NCI-H1436 (cell line): ENCODE data around the gene XCL1.
"Not testable (repeated sequence)": the region's sequence is repeated elsewhere in the genome, so short reads cannot be mapped to it uniquely, and the experiment has no call there.

Experiments used
- DNase-seq: peaks from one replicate; lab custom pipeline; 2025; lab: John Stamatoyannopoulos, UW

Gene XCL1, protein sequence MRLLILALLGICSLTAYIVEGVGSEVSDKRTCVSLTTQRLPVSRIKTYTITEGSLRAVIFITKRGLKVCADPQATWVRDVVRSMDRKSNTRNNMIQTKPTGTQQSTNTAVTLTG

DNA sequence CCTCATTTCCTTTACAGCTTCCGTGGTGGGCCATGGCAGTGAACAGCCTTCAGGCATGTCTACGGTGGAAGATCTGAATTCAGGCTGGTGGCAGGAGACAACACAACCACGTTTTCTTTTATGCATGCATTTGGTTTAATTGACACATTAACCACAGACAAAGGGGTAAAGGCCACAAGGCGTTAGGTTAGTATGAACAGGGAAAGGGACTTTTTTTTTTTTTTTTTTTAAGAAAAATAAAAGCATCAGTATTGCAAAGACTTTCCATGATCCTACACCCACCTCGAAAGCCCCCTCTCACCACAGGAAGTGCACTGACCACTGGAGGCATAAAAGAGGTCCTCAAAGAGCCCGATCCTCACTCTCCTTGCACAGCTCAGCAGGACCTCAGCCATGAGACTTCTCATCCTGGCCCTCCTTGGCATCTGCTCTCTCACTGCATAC lies at the start of gene XCL1:
TSS of gene XCL1 (plus strand) at position 361 of the 444 bp plus-strand sequence. CDS start at position 394, 33 bp downstream.
- not testable (repeated sequence) for DNase-seq

DNA sequence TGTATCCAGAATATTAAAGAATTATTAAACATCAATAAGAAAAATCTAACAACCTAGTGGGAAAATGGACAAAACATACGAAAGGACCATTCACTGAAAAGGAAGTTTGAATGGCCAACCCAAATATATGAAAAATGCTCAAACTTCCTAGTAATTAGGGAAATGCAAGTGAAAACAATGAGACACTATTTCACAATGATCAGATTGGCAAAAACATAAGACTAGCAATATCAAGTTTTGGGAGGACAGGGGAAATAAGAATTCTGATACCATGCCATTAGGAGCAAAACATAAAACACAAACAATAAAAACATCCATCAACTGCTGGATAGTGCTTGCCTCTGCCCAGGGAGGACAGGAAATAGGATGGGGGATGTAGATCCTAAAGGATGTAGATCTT lies 46.9 kb upstream of the XCL1 start:
- DNase-seq, result no peak

DNA sequence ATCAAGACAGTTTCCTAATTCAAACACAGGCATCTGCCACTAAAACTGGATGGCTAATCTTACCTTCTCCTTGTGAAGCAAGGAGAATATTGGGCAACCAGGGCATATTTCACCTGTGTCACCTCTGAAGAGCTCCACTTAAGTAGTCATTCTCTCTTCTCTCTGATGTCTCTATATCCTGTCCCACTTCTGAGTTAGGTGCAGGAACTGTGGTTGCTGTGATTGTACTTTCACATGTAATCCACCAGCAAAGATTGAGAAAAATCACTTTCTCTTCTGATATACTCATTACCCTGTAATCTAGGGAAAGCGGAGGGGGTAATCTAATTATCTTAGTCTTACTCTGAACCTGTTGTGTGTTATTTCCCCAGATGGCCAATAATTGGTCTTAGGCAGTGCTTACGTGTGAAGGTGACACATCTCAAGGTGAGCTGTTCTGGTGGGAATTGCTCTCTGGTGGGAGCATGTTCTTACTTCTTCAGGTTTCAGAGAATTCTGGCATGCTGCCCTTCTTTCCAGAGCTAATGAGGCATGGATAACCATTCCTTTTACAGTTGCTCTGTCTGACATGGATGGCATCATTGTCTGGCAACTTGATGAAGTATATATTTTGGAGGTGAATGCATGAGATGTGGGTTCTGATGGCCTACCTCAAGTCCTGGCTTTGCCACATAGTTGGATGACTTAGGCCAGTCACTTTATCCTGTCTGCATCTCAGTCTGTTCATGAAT lies 44.6 kb upstream of the XCL1 start:
- no peak for DNase-seq

DNA sequence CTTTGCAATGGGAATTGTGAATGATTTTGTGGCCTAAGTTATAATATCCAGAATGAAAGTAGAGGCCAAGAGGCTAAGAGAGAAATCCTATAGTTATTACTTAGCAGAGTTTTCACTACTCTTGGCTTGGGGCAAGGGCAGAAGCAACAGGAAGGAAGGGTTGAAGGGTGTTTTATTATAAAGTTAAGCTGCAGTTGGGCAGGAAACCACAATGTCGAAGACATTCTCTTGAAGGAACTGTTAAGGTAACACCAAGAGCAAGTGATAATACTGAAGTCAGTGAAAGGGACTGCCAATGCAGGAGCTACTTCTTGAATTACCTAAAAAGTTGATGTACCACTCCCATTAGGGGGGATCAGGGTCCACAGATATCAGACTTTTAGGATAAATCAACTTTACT lies 40.9 kb upstream of the XCL1 start:
- no peak for DNase-seq

DNA sequence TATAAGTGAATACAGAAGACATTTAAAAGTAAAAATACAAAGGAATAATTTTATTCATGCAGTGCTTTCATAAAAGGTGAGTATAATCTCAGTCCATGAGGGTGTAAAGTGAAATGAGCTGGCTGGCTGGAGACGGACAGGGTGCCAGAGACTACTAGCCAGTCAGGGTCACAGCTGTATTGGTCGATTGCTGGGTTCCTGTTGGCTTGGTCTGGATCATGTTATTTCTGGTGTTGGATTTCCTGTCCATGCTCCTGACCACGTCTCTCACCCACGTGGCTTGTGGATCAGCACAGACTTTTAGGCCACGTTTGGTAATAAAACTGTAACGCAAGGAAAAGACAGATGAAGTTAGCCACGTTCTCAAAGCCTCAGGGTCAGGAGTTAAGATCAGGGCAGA lies 35.6 kb upstream of the XCL1 start:
- not testable (repeated sequence) for DNase-seq

DNA sequence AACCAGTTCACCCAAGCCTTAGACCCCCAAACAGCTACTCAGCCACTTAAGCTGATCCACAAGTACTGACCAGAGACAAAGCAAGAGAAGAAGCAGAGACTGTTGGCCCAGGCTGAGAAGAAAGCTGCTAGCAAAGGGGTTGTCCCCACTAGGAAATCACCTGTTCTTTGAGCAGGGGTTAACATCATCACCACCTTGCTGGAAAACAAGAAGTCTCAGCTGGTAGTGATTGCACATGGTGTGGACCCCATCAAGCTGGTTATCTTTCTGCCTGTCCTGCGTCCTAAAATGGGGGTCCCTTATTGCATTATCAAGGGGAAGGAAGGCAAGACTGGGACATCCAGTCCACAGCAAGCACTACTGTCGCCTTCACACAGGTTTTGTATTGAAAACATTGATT lies 33.4 kb upstream of the XCL1 start:
- DNase-seq, result not testable (repeated sequence)

DNA sequence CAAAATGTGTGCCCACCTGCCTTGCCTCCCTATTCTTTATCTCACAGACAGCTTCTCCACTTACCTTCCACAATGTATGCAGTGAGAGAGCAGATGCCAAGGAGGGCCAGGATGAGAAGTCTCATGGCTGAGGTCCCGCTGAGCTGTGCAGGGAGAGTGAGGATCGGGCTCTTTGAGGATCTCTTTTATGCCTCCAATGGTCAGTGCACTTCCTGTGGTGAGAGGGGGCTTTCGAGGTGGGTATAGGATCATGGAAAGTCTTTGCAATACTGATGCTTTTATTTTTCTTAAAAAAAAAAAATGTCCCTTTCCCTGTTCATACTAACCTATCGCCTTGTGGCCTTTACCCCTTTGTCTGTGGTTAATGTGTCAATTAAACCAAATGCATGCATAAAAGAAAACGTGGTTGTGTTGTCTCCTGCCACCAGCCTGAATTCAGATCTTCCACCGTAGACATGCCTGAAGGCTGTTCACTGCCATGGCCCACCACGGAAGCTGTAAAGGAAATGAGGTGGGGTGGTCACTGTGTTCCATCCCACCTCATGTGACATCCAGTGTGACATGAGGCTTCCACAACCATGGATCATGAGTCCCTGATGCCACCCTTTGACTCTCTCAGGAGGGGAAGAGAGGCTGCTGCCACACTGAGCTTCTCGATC lies 32.4 kb upstream of the XCL1 start, which contains the start of gene XCL2:
TSS of gene XCL2 (minus strand) at position 158 of the 659 bp plus-strand sequence. CDS start at position 125, 33 bp downstream.
- not testable (repeated sequence) for DNase-seq

DNA sequence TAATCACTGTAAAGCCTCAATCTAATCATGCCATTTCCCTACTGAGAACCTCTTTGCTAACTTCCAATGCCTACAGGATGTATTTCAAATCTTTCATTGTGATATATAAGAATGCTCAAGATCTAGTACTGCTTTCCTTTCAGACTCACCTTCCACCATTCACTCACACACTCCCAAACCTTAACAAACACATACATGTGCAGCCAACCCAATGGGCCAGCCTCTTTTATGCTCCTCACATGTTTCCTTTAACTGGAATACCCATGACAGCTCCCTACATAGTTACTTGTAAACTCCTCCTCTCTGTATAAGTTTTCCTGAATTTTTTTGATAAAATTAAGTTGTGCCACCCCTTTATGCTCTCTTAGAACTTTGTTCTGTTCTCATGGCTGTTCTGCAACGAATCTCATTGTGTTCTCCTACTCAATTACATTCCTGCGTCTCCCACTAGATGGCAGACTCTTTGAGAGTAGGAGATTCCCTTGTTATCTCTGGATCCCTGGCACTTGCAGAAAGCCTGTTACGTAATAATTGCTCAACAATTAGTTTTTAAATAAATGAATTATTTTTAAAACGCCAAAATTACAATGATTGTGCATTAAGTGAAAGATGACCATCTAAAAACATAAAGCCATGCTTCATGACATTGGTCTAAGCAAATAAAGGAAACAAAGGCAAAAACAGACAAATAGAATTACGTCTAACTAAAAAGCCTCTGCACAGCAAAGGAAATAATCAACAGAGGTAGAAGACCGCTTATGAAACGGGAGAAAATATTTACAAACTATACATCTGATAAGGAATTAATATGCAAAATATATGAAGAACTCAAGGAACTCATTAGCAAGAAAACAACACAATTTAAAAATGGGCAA lies 30.5 kb upstream of the XCL1 start:
- not testable (repeated sequence) for DNase-seq

DNA sequence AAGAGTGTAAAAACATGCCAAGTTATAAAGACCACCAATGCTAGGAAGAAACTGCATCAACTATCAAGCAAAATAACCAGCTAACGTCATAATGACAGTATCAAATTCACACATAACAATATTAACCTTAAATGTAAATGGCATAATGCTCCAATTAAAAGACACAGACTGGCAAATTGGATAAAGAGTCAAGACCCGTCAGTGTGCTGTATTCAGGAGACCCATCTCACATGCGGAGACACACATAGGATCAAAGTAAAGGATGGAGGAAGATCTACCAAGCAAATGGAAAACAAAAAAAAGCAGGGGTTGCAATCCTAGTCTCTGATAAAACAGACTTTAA lies 29.9 kb upstream of the XCL1 start:
- DNase-seq, result not testable (repeated sequence)

DNA sequence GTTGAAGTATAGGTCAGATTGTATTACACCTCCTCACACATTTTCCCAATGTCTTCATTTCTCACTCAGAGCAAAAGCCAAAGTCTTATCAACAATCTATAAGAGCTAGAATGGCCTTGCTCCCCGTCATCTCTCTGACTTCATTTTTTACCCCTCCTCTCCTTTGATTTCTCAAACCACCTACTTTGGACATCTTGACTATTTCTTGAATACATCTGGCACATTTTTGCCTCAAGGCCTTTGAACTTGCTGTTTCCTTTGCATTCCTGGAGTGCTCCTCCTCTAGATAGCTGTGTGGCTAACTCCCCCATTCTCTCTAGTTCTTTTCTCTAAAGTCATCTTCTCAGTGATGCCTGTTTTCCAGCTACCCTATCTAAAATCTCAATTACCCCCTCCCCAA lies 25.4 kb upstream of the XCL1 start:
- DNase-seq, result no peak

DNA sequence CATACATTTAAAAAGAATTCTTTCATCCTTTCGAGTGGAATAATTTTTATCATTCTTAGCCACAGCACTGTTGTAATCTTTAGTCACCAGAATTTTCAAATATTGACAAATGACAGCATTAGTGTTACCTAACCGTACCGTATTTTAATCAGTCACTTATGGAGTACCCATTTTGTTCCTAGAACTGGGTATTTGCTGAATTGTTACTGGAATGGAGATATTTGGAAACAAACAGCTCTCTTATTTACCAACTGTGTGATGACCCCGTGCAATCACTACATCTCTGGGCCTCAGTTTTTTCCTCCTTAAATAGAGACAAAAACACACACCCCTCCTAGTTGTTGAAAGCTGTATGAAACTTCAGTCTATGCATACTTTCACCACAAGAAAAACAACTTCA lies 24.7 kb upstream of the XCL1 start:
- no peak for DNase-seq

DNA sequence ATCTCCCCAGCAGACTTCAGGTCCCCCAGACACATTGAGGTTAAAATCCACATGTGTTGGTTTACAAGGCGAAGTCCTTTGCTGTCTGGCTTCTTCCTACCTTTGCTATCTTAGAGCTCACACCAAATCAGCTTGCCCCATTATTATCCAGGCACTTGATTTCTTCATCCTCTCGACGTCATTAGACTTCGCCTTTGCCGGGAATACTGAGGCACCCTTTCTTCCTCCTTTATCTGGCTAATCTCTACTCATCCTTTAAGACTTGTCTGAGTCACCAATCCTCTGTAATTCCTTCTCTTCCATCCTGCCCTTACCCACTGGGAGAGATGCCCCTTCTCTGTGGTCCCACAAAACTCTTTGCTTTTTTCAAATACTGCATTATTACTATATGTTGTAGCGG lies 23.4 kb upstream of the XCL1 start:
- no peak for DNase-seq

DNA sequence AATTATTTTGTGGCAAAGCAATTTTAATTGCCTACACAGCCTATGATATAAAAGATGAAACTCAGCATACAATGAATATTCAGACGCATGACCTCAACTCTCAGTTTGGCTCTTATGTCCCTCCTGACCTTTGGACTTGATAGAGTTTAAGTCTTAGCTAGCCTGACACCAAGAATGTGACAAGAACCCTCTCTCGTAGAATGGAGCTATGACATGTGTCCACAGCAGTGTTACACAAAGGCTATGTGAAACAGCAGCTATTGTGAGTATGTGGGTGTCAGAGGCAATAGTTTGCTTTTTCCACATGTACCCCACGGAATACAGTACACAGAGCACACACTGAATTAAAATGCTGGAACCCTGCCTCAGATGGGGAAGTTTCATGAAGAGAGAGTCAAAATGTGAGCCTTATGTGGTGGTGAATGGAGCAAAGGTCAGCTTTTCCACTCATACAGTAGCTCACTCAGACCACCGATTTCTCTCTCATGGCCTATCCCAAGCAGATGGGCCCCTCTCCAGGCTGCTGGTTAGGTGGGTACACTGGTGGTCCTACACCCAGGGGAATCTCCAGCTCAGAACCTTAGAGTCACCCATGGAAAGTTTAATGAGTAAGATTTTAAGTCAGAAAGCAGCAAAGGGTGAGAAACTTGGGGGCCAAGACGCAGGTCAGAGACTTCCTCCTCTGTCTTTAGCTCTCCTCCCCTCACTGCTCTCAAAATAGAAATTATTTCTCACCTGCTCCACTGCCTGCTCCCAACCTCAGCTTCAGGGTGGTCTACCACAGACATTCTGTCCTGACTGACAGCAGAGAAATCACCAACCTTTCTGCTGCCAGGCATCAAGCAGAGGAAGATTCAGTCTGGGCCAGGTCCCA lies 22.5 kb upstream of the XCL1 start:
- no peak for DNase-seq

DNA sequence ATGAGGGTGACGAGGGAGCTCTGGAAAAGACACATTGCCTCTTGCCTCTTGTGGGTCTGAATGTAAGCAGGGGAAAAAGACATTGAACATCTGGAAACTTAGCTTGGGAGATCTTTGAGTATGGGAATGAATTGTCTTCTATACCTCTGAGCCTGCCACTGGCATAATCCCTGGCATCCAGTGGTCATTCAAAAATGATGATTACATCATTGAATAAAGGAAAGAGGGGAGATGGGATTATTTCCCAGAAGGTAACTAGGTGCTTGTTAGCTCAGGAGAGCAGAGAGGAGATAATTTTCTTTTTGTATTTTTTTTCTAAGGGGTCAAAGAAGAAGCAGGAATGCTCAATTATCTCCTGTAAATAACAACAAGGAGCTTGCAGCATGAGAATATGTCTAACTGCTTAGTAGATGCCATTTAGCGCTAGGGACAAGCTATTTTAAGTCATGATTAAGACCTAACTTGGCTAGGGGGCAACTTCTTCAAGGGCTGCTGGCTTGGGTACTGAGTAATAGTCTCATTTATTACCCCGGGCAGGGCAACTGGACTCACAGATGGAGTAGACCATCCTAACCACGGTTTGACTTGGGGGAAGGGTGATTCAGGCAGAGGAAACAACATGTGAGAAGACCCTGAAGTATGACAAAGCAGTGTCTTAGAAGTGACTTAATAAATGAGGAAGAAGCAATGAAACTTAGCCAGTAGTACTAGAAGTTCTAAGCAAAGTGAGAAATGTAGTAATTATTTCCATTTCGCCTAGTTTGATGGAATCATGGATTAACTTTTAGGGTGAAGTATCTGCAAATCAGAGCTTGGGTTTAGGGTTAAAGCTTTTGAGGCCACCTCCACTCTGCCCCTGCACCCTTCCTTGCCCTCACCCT lies 21.6 kb upstream of the XCL1 start:
- DNase-seq, result no peak

DNA sequence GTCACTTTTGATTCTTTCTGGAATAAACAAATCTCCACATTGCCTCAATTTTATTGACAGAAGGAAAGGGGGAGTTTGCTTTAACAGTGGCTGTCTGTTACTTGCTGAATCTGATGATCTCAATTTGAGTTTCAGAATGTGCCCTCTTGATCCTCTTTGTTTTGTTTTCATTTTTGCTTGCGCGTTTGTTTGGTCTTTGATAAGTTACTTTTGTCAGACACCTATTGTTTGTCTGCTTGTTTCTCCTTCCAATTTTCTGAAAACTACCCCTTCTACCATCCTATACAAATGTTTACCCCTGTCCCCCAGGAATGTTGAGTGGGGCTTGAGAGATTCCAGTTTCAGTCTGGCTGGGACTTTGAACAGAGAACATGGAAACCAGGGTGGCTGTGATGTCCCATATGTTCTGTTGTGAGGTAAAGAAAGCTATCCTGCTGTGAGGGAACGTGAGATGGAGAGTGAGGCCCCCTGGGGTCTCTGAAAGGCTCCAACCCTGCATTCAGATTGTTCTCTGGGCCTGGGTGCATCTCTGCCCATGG lies 20.8 kb upstream of the XCL1 start:
- DNase-seq, result no peak

DNA sequence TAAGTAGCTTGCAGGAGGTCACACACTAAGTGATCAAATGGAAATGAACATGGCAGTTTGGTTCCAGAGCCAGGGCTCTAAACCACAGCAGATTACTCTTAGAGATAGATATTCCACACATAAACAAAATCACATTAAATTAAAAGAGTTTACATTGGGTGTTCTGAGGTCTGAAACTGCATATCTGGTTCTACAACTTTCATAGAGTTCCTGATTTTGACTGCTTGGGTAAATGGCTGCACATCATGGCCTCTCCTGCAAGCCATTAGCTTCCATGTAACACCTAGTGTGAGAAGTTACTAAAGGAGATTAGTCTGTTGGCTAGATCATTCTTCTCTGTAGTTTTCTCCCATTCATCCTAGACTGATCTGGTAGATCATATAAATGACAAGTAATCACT lies 19.8 kb upstream of the XCL1 start:
- DNase-seq, result no peak

DNA sequence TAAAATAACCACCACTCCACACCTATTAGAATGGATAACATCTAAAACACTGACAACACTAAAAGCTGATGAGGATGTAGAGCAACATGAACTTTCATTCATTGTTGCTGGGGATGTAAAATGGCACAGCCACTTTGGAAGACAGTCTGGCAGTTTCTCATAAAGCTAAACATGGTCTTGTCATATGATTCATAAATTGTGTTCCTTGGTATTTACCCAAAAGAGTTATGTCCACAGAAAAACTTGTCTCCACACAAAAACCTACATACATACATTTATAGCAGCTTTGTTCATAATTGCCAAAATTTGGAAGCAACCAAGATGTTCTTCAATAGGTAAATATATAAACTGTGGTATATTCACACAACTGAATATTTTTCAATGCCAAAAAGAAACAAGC lies 16.0 kb upstream of the XCL1 start:
- no peak for DNase-seq

DNA sequence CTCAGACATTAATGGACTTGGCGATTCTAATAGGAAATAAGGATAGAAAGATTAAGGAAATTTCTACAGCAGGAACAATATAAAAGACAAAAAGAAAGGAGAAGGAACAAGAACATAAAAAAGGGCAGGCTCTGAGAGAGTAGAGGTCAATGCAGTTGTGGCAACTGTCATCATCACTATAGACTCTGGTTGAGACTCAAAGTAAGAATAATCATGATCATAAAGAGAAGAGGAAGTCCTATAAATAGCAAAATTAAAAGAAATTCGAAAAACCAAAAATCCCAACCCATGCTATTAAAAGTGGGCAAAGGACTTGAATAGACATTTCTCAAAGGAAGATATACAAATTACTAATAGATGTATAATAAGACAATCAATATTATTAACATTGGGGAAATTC lies 14.4 kb upstream of the XCL1 start:
- DNase-seq, result no peak

DNA sequence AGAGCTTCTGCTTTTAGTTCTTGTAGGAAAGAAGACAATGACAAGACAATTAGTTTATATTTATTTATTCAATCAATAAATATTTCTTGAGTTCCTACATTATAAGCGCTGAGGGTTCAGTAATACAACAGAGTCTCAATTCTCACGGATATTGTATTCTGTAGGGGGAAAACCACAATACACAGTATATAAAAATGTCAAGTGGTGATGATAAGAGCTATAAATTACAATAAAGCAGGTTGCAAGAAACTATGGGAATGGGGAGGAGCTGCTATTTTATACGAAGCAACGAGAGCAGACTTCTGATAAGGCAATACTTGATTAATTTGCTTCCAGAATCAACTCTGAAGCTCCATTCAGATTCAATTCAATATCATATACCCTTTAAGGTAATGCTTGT lies 10.6 kb upstream of the XCL1 start:
- DNase-seq, result no peak

DNA sequence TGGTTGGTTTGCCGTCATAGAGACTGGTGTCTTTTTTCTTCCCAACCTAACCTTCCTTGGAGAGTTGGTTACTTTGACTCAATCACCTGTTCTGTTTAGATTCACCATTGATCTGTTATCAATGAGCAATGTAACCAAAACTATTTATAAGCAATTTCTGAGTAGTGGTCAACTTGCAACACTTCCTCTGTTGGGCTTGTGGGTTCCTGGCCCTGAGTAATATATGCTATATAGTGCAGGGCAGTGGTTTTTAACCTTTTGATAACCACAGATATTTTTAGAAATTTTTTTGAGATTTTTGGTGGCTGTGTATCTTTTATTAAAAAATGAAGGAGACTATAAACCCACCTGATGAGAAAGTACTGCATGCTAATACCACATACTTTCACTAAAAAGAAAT lies 9.4 kb upstream of the XCL1 start:
- no peak for DNase-seq
